GM15510 (cell line): ENCODE data around the gene AQP2.

Experiments used
- POLR2A ChIP-seq: IDR thresholded peaks from 3 replicates; pipeline ENCODE4 v1.6.1; 2011; ENCODE audit warnings: borderline replicate concordance; ENCODE audit not compliant: insufficient read length; ENCODE audit errors: extremely low read depth

Gene AQP2

DNA sequence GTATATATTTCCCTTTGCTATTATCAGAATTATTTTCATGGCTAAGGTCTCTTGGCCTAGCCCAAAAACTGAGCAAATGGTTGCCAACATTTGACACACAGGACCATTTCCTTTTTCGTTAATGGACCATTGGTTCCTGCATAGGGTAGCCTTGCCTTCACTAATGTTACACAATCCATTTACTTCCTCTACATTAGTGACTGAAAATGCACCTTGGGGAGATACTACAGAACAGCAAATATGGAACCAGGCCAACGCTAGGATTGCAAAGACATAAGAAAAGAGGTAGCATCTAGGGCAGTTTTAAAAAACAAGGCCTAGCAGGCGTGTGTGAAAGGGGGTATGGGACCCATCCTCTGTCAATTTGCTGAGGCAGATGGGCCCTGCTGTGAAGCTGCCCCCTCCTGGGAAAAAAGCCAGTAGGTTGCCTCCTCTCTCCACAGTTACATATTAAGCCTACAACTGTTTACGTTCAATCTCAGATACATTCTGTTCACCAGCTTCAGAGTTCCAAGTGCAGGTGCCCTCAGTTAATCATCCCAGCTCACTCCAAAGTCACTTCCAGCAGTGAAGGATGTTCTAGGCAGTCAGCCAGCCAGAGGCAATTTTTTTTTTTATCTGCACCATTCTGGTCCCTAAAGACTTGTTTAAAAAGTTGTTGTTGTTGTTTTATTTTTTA is 37.2 kb downstream of the AQP2 start:
- TF ChIP-seq POLR2A: no peak

DNA sequence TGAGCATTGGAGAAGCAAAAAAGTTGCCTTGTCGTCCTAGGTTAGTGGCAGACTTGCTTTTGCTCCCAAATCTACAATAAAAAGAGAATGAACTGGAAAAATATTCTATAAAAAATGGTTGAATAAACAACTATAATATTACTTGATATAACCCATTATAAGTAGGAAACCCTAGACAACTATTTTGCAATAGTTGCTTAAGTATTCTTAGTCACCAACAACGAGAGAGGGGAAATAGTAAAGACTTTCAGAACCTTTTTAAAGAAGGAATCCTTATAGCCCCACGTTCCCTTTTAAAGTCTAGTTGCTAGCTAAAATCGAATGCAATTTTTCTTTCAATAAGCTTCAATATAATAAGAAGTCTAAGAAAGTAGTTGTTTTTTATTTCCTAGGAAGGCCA is 39.7 kb downstream of the AQP2 start:
- TF ChIP-seq POLR2A: no peak

DNA sequence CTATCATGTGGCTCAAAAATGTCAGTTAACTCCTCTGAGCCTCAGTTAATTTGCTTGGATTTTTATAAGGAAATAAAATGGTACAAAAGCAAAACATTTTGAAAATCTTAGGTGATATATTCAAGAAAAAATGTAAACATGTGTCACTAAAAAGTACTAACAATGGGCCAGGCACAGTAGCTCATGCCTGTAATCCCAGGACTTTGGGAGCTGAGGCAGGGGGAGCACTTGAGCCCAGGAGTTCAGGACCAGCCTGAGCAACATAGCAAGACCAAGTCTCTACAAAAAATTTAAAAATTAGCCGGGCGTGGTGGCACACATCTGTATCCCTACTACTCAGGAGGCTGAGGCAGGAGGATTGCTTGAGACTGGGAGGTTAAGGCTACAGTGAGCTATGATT is 47.9 kb downstream of the AQP2 start:
- TF ChIP-seq POLR2A: no peak

DNA sequence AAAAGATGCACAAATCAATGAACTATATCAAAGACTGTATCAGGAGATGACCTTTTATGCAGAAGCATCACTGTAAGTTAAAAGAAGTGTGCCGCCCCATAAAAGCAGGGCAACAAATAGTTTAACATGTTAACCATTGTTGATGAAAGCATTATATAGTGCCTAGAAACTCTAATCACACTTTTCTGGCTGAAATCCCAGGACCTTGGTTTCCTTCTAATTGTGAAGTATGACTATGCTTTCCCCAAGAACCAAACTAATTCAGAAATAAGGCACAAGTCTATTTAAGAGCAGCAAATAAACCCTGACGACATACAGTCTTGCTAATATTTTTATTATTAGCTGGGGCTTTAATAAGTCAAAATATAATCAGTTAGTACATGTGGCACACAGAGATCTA is 53.1 kb downstream of the AQP2 start:
- TF ChIP-seq POLR2A: no peak

DNA sequence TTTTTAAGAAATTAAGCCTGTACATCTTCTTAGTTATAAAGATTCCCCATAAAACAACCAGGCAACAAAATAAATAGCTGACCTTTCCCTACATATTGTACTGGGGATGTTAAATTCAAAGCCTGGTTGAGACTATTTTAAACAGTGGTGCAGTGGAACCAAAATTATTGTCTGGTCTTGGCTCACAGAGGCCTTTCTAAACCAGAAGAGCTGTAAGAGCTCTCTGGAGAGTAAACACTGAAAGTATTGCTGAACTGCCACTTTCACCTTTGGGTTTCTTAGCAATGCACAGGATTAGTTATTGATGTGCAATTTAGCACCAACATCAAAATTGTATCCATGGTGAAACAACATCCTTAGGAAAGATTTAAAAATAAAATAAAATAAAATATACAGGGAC is 54.2 kb downstream of the AQP2 start:
- no peak for TF ChIP-seq POLR2A

DNA sequence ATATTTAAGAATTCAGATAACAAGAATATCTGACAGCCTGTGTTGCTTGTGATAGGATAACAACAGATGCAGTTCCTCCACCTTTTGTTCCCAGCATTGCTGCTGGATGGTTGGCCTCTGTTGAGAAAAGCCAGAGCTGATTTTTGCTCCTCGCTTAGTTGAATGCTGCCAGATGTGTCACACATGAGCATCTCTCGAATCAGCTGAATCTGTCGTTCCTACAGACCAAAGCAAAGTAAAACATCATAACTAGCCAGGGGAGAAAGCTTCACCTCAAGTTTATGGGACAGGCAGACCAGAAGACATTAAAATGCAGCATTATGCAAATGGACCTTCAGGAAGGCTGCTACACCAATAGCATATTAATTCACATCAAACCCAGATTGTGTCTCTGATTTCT is 54.6 kb downstream of the AQP2 start:
- TF ChIP-seq POLR2A: no peak

DNA sequence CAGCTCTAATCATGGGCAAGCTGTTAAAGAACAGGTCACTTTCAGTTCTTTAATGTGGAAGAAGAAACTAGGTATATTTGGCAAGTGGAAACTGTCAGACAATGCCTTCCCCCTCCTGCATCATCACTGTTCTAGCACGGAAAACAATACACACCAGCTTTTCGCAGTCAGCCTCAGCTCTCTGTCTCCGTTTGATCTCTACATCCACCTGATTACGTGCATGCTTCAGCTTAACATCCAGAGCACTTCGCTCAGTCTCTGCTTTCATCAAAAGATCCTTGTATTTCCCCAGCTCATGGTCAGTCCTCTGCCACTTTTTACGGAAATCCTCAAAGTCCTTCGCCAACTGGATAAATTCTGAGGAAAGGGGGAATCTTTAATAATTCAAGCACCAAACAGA is 55.7 kb downstream of the AQP2 start:
- TF ChIP-seq POLR2A: no peak

DNA sequence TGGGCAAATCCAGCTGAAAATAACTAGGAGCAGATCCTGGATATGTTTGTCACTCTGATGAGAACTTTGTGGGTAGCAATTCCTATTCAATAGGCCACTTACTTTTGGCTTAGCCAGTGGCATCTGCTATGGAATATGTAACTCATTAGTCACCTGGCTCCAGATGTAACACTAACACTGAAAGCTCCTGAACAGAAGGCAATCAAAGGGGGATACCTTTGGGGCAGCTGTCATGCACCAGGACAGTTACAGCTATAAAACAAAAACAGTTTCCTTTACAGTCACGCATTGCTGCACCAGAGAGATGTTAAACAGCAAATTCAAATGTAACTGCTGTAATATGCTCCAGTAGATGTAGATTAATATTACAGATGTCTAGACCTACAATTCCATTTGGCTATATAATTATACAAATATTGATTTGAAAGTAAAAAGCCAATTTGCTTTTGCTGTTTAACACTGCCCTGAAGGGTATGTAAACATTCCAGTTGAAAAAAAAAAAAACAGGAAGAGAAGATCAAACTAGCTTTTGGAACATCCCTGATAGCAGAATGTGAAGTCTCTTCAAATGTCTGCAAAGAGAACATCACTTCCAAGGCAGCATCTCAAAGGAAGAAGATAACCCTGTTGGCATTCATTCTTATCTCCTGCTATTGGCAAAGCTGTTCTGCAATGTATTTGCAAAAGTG is 56.4 kb downstream of the AQP2 start:
- no peak for TF ChIP-seq POLR2A
